Hepatocyte (in vitro differentiated cells): Measurements from ENCODE around the gene B4GALT3. TPM values are rescaled to one million over a fixed set of nuclear protein-coding genes. Genes with fewer than 3 reads are reported as not detected.

Experiments
- DNase-seq: peaks from one replicate; pipeline ENCODE4 v3.0.0-alpha.2; 2016; ENCODE audit warnings: low spot score
- H2AFZ ChIP-seq: fragments of 200-600 bp; sonication (generic); 2 replicates; pipeline ENCODE4 v1.6.0; 2016; ENCODE audit warnings: antibody characterized with exemption, mild to moderate bottlenecking
- H3K27ac ChIP-seq: fragments of 200-600 bp; sonication (generic); 2 replicates; pipeline ENCODE4 v1.5.1; 2016; ENCODE audit warnings: mild to moderate bottlenecking
- H3K27me3 ChIP-seq: fragments of 200-600 bp; sonication (generic); 2 replicates; pipeline ENCODE4 v1.6.1; 2016
- H3K36me3 ChIP-seq: fragments of 200-600 bp; sonication (generic); replicated peaks from 2 replicates; pipeline ENCODE4 v1.5.1; 2016; ENCODE audit warnings: low read depth; ENCODE audit not compliant: insufficient read depth
- H3K4me1 ChIP-seq: fragments of 200-600 bp; sonication (generic); 2 replicates; pipeline ENCODE4 v1.5.1; 2016; ENCODE audit warnings: mild to moderate bottlenecking, moderate library complexity; ENCODE audit not compliant: insufficient read depth
- H3K4me2 ChIP-seq: fragments of 200-600 bp; sonication (generic); 2 replicates; pipeline ENCODE4 v1.6.0; 2016
- H3K4me3 ChIP-seq: fragments of 200-600 bp; sonication (generic); 2 replicates; pipeline ENCODE4 v1.5.1; 2016; ENCODE audit warnings: mild to moderate bottlenecking
- H3K79me2 ChIP-seq: fragments of 200-600 bp; sonication (generic); 2 replicates; pipeline ENCODE4 v1.6.0; 2017; ENCODE audit warnings: mild to moderate bottlenecking
- H3K9me2 ChIP-seq: fragments of 200-600 bp; sonication (generic); replicated peaks from 2 replicates; pipeline ENCODE4 v1.6.0; 2017; ENCODE audit warnings: mild to moderate bottlenecking; ENCODE audit not compliant: insufficient read depth
- H3K9me3 ChIP-seq: fragments of 200-600 bp; sonication (generic); 2 replicates; pipeline ENCODE4 v1.5.1; 2016; ENCODE audit warnings: low read depth, mild to moderate bottlenecking
- H4K20me1 ChIP-seq: fragments of 200-600 bp; sonication (generic); 2 replicates; pipeline ENCODE4 v1.6.0; 2016; ENCODE audit warnings: mild to moderate bottlenecking; ENCODE audit not compliant: insufficient read depth, poor library complexity, severe bottlenecking
- EZH2 ChIP-seq: fragments of 200-600 bp; sonication (generic); IDR thresholded peaks from 2 replicates; pipeline ENCODE4 v1.6.1; 2016; ENCODE audit warnings: antibody characterized with exemption, mild to moderate bottlenecking, borderline replicate concordance
- EZH2phosphoT487 ChIP-seq: fragments of 200-600 bp; sonication (generic); IDR thresholded peaks from one replicate; pipeline ENCODE4 v1.6.1; 2018; ENCODE audit warnings: antibody characterized with exemption, mild to moderate bottlenecking, low read depth, moderate library complexity; ENCODE audit not compliant: unreplicated experiment, severe bottlenecking
- WGBS: methylation state at CpG from one replicate; pipeline ENCODE4 v1.1.6; 2016; ENCODE audit warnings: low lambda C conversion rate; ENCODE audit errors: missing lambda C conversion rate; 5-methylcytosine and 5-hydroxymethylcytosine counted together
- polyA plus RNA-seq: library from polyadenylated mRNA; unstranded; fragments of >200 nt; fragmentation: Nextera tagmentation; extraction: Ambion mirVana; gene quantifications from 2 replicates; pipeline ENCODE4 v1.2.1, GENCODE V29; 2016
- total RNA-seq: library from RNA; depleted of rRNA; stranded (reverse); fragments of >200 nt; gene quantifications from 2 replicates; pipeline ENCODE4 v1.2.3, GENCODE V29; 2014
- TF ChIP-seq, protein P1 (sequence below): fragments of 200-600 bp; sonication (generic); IDR thresholded peaks from 2 replicates; pipeline ENCODE4 v1.5.1; 2016; ENCODE audit warnings: antibody characterized with exemption, mild to moderate bottlenecking; ENCODE audit not compliant: poor library complexity

Gene B4GALT3
- total and polyA plus RNA-seq, 2 experiments from 2014 or later, result 32.2 to 56.9 TPM

DNA sequence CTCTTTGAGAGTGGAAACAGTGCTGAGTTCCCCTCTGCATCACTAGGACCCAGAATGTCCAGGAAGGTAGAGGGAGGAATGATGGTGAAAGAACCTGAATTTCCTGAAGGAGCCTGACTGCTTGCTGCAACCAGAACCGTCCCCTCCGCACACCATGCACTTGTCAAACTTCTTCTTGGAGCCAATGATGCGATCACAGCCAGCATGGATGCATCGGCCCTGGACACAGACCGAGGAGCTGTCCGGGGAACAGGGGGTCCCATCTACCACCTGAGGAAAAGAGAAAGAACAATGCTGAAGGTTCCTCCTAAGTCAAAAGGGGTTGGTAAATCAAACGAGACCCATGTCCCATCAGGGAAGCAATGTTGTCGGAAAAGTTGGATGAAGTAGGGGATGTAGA is 14.7 kb upstream of the B4GALT3 start:
- Histone ChIP-seq H3K36me3 (no peaks in the 10 kb centered on the region), H3K9me3 (no peaks in the 10 kb centered on the region), H3K4me2 (no peak overlapping the region), H3K4me1 (peaks cover 7% of the 10 kb centered on the region), H2AFZ (no peak overlapping the region), H3K9me2 (no peaks in the 10 kb centered on the region), H3K27ac (no peak overlapping the region), H3K79me2 (no peaks in the 10 kb centered on the region), H3K4me3 (no peak overlapping the region), H3K27me3 (no peaks in the 10 kb centered on the region), H4K20me1 (no peaks in the 10 kb centered on the region)
- no peak for DNase-seq
- 82% methylated on average over 8 of the region's 8 CpGs for WGBS
- TF ChIP-seq, protein P1, sequence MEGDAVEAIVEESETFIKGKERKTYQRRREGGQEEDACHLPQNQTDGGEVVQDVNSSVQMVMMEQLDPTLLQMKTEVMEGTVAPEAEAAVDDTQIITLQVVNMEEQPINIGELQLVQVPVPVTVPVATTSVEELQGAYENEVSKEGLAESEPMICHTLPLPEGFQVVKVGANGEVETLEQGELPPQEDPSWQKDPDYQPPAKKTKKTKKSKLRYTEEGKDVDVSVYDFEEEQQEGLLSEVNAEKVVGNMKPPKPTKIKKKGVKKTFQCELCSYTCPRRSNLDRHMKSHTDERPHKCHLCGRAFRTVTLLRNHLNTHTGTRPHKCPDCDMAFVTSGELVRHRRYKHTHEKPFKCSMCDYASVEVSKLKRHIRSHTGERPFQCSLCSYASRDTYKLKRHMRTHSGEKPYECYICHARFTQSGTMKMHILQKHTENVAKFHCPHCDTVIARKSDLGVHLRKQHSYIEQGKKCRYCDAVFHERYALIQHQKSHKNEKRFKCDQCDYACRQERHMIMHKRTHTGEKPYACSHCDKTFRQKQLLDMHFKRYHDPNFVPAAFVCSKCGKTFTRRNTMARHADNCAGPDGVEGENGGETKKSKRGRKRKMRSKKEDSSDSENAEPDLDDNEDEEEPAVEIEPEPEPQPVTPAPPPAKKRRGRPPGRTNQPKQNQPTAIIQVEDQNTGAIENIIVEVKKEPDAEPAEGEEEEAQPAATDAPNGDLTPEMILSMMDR, result no peak

DNA sequence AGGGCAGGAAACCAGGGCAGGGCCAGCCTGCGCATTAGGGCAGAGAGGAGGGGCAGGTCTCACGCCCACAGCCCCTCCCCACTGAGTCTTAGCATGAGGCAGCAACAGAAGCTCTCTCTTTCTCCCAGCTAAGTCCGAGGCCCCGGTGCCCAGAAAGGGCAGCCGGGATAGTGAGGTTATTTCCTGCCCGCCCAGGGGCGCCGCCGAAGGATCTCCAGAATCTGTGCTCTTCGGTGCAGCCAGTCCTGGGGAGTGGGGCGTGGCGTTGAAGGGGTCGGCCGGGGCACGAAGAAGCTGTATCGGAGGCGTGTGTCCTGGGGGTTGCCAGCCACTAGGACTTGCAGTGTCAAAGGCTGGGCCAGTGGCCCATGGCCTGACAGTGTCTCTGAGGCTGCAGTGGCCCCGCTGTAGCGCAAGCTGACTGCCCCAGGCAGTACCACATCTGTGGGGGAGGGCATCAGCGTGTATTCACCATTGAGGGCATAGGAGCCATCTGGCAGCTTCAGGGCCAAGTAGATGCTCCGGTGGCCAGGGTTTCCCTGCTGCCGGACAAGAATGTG is 13.7 kb upstream of the B4GALT3 start:
- no peak for DNase-seq

DNA sequence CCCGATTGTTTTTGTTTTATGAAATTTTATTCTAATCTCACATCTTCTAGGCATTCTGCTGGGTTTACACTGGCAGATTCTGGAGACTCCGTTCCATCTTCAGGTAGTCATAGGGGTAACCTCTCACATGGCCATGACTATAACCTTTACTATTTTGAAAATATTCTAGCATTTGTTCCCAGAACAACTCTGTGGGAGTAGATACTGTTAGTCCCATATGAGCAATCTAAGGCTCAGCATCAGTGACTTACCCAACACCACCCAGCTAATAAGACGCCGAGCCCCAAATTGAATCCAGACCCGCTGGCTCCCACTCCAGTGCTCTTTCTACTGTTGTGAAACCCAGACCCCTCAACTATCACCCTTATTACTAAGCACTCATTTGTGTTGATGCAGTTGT is 11.7 kb upstream of the B4GALT3 start:
- Histone ChIP-seq H3K9me2 (no peaks in the 10 kb centered on the region), H3K27me3 (no peaks in the 10 kb centered on the region), H4K20me1 (no peaks in the 10 kb centered on the region), H3K79me2 (no peaks in the 10 kb centered on the region), H3K4me2 (no peak overlapping the region), H3K9me3 (no peaks in the 10 kb centered on the region), H3K36me3 (no peaks in the 10 kb centered on the region), H3K4me3 (no peak overlapping the region), H3K4me1 (no peaks in the 10 kb centered on the region), H3K27ac (no peak overlapping the region), H2AFZ (no peak overlapping the region)
- WGBS, result 94% methylated on average over 5 of the region's 5 CpGs
- TF ChIP-seq, protein P1, result no peak
- TF ChIP-seq EZH2phosphoT487 (no peak), EZH2 (no peak)
- DNase-seq, result no peak

More for the DNA sequence above, 13.7 kb upstream of the B4GALT3 start:
- H3K27me3 ChIP-seq, result no peaks in the 10 kb centered on the region
- no peaks in the 10 kb centered on the region for H3K4me1 ChIP-seq
- H3K4me3 ChIP-seq, result no peak overlapping the region
- H4K20me1 ChIP-seq, result no peaks in the 10 kb centered on the region
- H2AFZ ChIP-seq, result no peak overlapping the region
- H3K27ac ChIP-seq, result no peak overlapping the region
- H3K79me2 ChIP-seq, result no peaks in the 10 kb centered on the region
- H3K9me2 ChIP-seq, result no peaks in the 10 kb centered on the region
- H3K36me3 ChIP-seq, result no peaks in the 10 kb centered on the region
- TF ChIP-seq, protein P1, result no peak
- TF ChIP-seq EZH2, result no peak
- no peaks in the 10 kb centered on the region for H3K9me3 ChIP-seq
- H3K4me2 ChIP-seq, result no peak overlapping the region
- 92% methylated on average over 22 of the region's 22 CpGs for WGBS

DNA sequence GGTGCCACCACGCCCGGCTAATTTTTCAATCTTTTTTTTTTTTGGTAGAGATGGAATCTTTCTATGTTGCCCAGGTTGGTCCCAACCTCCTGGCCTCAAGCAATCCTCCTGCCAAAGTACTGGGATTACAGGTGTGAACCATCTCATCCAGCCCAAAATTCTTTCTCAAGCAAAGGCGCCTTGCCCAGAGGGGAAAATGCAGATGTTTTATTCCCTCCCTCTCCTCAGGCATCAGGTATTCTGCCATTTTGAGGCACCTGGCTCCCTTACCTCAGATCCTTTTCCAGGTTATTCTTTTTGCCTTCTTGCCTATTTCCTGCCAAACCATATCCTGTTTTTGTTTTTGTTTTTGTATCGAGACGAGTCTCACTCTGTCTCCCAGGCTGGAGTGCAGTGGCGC is 11.1 kb upstream of the B4GALT3 start:
- no peak overlapping the region for H3K27ac ChIP-seq
- no peaks in the 10 kb centered on the region for H3K27me3 ChIP-seq
- no peak for DNase-seq
- TF ChIP-seq EZH2phosphoT487 (no peak), EZH2 (no peak)
- TF ChIP-seq, protein P1, result no peak
- H3K4me3 ChIP-seq, result no peak overlapping the region
- no peaks in the 10 kb centered on the region for H3K36me3 ChIP-seq
- H2AFZ ChIP-seq, result no peak overlapping the region
- no peaks in the 10 kb centered on the region for H3K9me2 ChIP-seq
- WGBS, result 94% methylated on average over 6 of the region's 6 CpGs
- H3K79me2 ChIP-seq, result no peaks in the 10 kb centered on the region
- no peaks in the 10 kb centered on the region for H3K4me1 ChIP-seq
- H4K20me1 ChIP-seq, result no peaks in the 10 kb centered on the region
- H3K4me2 ChIP-seq, result no peak overlapping the region
- H3K9me3 ChIP-seq, result no peaks in the 10 kb centered on the region
